ENCODE results near the gene PLA2G2F.

PLA2G2F gene

GRCh38 chr1:20194224-20194623 lies 55.1 kb downstream of the PLA2G2F start:
- Histone ChIP-seq H3K27me3 (ENCODE audit: control insufficient read depth, insufficient read depth, low read length) (no peaks in the 10 kb centered on the region; the same call in 1 of the 2 replicates), H3K27ac (ENCODE audit: low read depth, low read length) (no peak overlapping the region), H3K9me3 (ENCODE audit: control insufficient read depth, insufficient read depth, low read length) (no peaks in the 10 kb centered on the region), H3K4me1 (ENCODE audit: control insufficient read depth, insufficient read depth, low read length) (peaks cover 17% of the 10 kb centered on the region), H3K9ac (ENCODE audit: low read depth, low read length) (no peak overlapping the region), H3K4me3 (ENCODE audit: low read depth, low read length) (no peak overlapping the region), H3K36me3 (ENCODE audit: control insufficient read depth, insufficient read depth, low read length) (no peaks in the 10 kb centered on the region)

GRCh38 chr1:20194757-20195461 lies 55.8 kb downstream of the PLA2G2F start:
- Histone ChIP-seq H3K27ac (ENCODE audit: low read depth, low read length) (no peak overlapping the region), H3K9ac (ENCODE audit: low read depth, low read length) (no peak overlapping the region), H3K27me3 (ENCODE audit: control insufficient read depth, insufficient read depth, low read length) (no peaks in the 10 kb centered on the region; the same call in 1 of the 2 replicates), H3K9me3 (ENCODE audit: control insufficient read depth, insufficient read depth, low read length) (no peaks in the 10 kb centered on the region), H3K4me1 (ENCODE audit: control insufficient read depth, insufficient read depth, low read length) (peaks cover 19% of the 10 kb centered on the region), H3K4me3 (ENCODE audit: low read depth, low read length) (no peak overlapping the region), H3K36me3 (ENCODE audit: control insufficient read depth, insufficient read depth, low read length) (no peaks in the 10 kb centered on the region)

GRCh38 chr1:20195462-20195780 lies 56.3 kb downstream of the PLA2G2F start:
- H3K27me3 ChIP-seq (ENCODE audit: control insufficient read depth, insufficient read depth, low read length) = no peaks in the 10 kb centered on the region; the same call in 1 of the 2 replicates
- no peak overlapping the region for H3K9ac ChIP-seq (ENCODE audit: low read depth, low read length)
- no peak overlapping the region for H3K4me3 ChIP-seq (ENCODE audit: low read depth, low read length)
- no peak overlapping the region for H3K27ac ChIP-seq (ENCODE audit: low read depth, low read length)
- H3K9me3 ChIP-seq (ENCODE audit: control insufficient read depth, insufficient read depth, low read length) = no peaks in the 10 kb centered on the region
- H3K4me1 ChIP-seq (ENCODE audit: control insufficient read depth, insufficient read depth, low read length) = peaks cover 19% of the 10 kb centered on the region
- no peaks in the 10 kb centered on the region for H3K36me3 ChIP-seq (ENCODE audit: control insufficient read depth, insufficient read depth, low read length)

GRCh38 chr1:20197329-20197791 lies 58.2 kb downstream of the PLA2G2F start:
- H3K27me3 ChIP-seq (ENCODE audit: control insufficient read depth, insufficient read depth, low read length) = no peaks in the 10 kb centered on the region; the same call in 1 of the 2 replicates

GRCh38 chr1:20198296-20198695 lies 59.2 kb downstream of the PLA2G2F start:
- H3K27me3 ChIP-seq (ENCODE audit: control insufficient read depth, insufficient read depth, low read length) = no peaks in the 10 kb centered on the region; the same call in 1 of the 2 replicates
- H3K9ac ChIP-seq (ENCODE audit: low read depth, low read length) = no peak overlapping the region
- no peak overlapping the region for H3K4me3 ChIP-seq (ENCODE audit: low read depth, low read length)
- no peaks in the 10 kb centered on the region for H3K9me3 ChIP-seq (ENCODE audit: control insufficient read depth, insufficient read depth, low read length)
- peaks cover 16% of the 10 kb centered on the region for H3K4me1 ChIP-seq (ENCODE audit: control insufficient read depth, insufficient read depth, low read length)
- no peaks in the 10 kb centered on the region for H3K36me3 ChIP-seq (ENCODE audit: control insufficient read depth, insufficient read depth, low read length)
- no peak overlapping the region for H3K27ac ChIP-seq (ENCODE audit: low read depth, low read length)

More at GRCh38 chr1:20197329-20197791, 58.2 kb downstream of the PLA2G2F start:
- H3K9ac ChIP-seq (ENCODE audit: low read depth, low read length) = no peak overlapping the region
- no peaks in the 10 kb centered on the region for H3K36me3 ChIP-seq (ENCODE audit: control insufficient read depth, insufficient read depth, low read length)
- peaks cover 16% of the 10 kb centered on the region for H3K4me1 ChIP-seq (ENCODE audit: control insufficient read depth, insufficient read depth, low read length)
- no peak overlapping the region for H3K27ac ChIP-seq (ENCODE audit: low read depth, low read length)
- no peak overlapping the region for H3K4me3 ChIP-seq (ENCODE audit: low read depth, low read length)
- no peaks in the 10 kb centered on the region for H3K9me3 ChIP-seq (ENCODE audit: control insufficient read depth, insufficient read depth, low read length)

GRCh38 chr1:20198918-20199317 lies 59.8 kb downstream of the PLA2G2F start:
- Histone ChIP-seq H3K27me3 (ENCODE audit: control insufficient read depth, insufficient read depth, low read length) (no peaks in the 10 kb centered on the region; the same call in 1 of the 2 replicates), H3K9ac (ENCODE audit: low read depth, low read length) (no peak overlapping the region), H3K9me3 (ENCODE audit: control insufficient read depth, insufficient read depth, low read length) (no peaks in the 10 kb centered on the region), H3K4me3 (ENCODE audit: low read depth, low read length) (no peak overlapping the region), H3K4me1 (ENCODE audit: control insufficient read depth, insufficient read depth, low read length) (peaks cover 15% of the 10 kb centered on the region), H3K36me3 (ENCODE audit: control insufficient read depth, insufficient read depth, low read length) (no peaks in the 10 kb centered on the region), H3K27ac (ENCODE audit: low read depth, low read length) (no peak overlapping the region)

- H3K27me3 ChIP-seq (ENCODE audit: control insufficient read depth, insufficient read depth, low read length) = no peaks in the 10 kb centered on the region
- H3K9me3 ChIP-seq (ENCODE audit: control insufficient read depth, insufficient read depth, low read length) = no peaks in the 10 kb centered on the region
- H3K9ac ChIP-seq (ENCODE audit: low read depth, low read length) = no peak overlapping the region
- peaks cover 10% of the 10 kb centered on the region for H3K4me1 ChIP-seq (ENCODE audit: control insufficient read depth, insufficient read depth, low read length)
- no peak overlapping the region for H3K27ac ChIP-seq (ENCODE audit: low read depth, low read length)
- no peak overlapping the region for H3K4me3 ChIP-seq (ENCODE audit: low read depth, low read length)
- H3K36me3 ChIP-seq (ENCODE audit: control insufficient read depth, insufficient read depth, low read length) = no peaks in the 10 kb centered on the region
Measured at GRCh38 chr1:20199403-20199802, 60.3 kb downstream of the PLA2G2F start.

GRCh38 chr1:20199840-20200239 lies 60.7 kb downstream of the PLA2G2F start:
- H3K36me3 ChIP-seq (ENCODE audit: control insufficient read depth, insufficient read depth, low read length) = no peaks in the 10 kb centered on the region
- H3K4me3 ChIP-seq (ENCODE audit: low read depth, low read length) = no peak overlapping the region
- H3K27ac ChIP-seq (ENCODE audit: low read depth, low read length) = no peak overlapping the region
- H3K9ac ChIP-seq (ENCODE audit: low read depth, low read length) = no peak overlapping the region
- no peaks in the 10 kb centered on the region for H3K27me3 ChIP-seq (ENCODE audit: control insufficient read depth, insufficient read depth, low read length)
- H3K9me3 ChIP-seq (ENCODE audit: control insufficient read depth, insufficient read depth, low read length) = no peaks in the 10 kb centered on the region
- H3K4me1 ChIP-seq (ENCODE audit: control insufficient read depth, insufficient read depth, low read length) = peaks cover 6% of the 10 kb centered on the region

All from HUES48 (cell line).